Keratinocyte (primary cell): Measurements from ENCODE around the gene EDN2.

Source experiments
- CTCF ChIP-seq, 3 experiments: IDR thresholded peaks in 1 of 3; conservative IDR thresholded peaks in 1 of 3; optimal IDR thresholded peaks in 1 of 3; 2 replicates in 2 of 3; 3 replicates in 1 of 3; pipeline versions ENCODE3 to v1.5.1; 2011; ENCODE audit warnings: low read length in 3 of 3, mild to moderate bottlenecking in 3 of 3, moderate library complexity in 2 of 3, control low read depth in 1 of 3, inconsistent platforms in 1 of 3; ENCODE audit not compliant: insufficient read depth in 2 of 3; ENCODE audit errors: extremely low read depth in 1 of 3
- EZH2 ChIP-seq: IDR thresholded peaks from one replicate; pipeline ENCODE4 v1.6.1; 2012; ENCODE audit warnings: inconsistent platforms, mild to moderate bottlenecking, low read length, moderate library complexity

DNA sequence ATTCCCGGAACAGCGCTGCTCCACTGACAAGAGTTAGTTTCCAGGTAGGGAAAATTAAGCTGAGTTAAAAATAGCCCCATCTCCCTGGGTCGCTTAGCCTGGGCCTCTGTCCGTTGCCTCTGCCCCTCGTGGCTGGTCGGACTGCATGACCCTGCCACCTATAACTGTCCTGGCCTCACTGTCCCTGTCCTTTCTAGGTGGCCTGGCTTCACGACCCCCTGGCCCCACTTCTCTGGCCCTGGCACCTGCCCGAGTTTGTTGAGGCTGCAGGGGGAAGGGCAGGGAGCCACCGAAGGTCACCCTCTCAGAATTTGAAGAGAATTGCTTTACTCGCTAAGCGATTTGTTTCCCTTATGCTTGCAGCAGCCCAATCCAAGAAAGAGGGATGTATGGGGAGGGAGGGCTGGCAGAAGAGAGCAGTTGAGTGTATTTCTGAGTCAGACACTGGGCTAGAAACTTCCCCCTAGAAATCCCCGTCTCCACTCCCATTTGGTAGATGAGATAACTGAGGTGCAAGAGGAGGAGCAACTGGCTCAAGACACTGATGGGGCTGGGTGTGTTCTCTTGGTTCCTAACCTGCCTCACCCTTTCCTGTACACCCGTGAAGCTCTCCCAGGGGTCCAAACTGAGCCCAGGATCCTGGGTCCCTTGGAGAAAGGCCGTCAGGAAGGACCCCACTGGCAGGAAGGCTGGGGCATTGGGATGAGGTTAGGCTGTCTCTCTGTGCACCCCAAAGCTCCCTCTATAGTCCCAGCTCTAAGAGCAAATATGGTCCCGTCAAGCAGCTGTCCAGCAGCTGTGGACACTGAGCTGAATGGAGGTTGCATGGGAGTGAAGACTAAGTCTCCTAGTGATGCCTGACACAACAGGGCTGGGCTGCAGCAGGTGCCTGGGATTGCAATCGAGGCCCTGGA, 2.9 kb upstream of the EDN2 start:
- TF ChIP-seq CTCF (optimal IDR thresholded peaks at IDR 0.05 in 1 of 3, IDR thresholded peaks at IDR 0.05 in 1 of 3, conservative IDR thresholded peaks at IDR 0.05 in 1 of 3; ENCODE audit: extremely low read depth in 1 of 3, insufficient read depth in 2 of 3, low read length in 3 of 3): no peak
- no peak for TF ChIP-seq EZH2
